Measurements from ENCODE around the gene LILRB3. TPM values are rescaled to one million over a fixed set of nuclear protein-coding genes. Genes with fewer than 3 reads are reported as not detected.

Gene LILRB3
- total and polyA plus RNA-seq, 7 donors = 4.2 to 19.3 (median 12.5) TPM

GRCh38 chr19:54206030-54206830, 16.6 kb downstream of the LILRB3 start:
- peaks cover 0 to 91% (median 77%) of the 10 kb centered on the region in 4 donors for H3K4me1 ChIP-seq
- TF ChIP-seq POLR2A (IDR thresholded peaks at IDR 0.05) = no peak
- no peak for TF ChIP-seq EP300 (IDR thresholded peaks at IDR 0.05)
- TF ChIP-seq POLR2AphosphoS5 (IDR thresholded peaks at IDR 0.05) = no peak
- TF ChIP-seq, protein P1, sequence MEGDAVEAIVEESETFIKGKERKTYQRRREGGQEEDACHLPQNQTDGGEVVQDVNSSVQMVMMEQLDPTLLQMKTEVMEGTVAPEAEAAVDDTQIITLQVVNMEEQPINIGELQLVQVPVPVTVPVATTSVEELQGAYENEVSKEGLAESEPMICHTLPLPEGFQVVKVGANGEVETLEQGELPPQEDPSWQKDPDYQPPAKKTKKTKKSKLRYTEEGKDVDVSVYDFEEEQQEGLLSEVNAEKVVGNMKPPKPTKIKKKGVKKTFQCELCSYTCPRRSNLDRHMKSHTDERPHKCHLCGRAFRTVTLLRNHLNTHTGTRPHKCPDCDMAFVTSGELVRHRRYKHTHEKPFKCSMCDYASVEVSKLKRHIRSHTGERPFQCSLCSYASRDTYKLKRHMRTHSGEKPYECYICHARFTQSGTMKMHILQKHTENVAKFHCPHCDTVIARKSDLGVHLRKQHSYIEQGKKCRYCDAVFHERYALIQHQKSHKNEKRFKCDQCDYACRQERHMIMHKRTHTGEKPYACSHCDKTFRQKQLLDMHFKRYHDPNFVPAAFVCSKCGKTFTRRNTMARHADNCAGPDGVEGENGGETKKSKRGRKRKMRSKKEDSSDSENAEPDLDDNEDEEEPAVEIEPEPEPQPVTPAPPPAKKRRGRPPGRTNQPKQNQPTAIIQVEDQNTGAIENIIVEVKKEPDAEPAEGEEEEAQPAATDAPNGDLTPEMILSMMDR (IDR thresholded peaks at IDR 0.05) = no peak
- no peaks in the 10 kb centered on the region for H3K27me3 ChIP-seq
- peaks cover 31 to 72% (median 45%) of the 10 kb centered on the region in 4 donors for H3K36me3 ChIP-seq
- no peak for DNase-seq
- WGBS, 2 donors = 86 to 91% methylated on average over 27 of the region's 27 CpGs
- peak overlapping the region in 3 of 4 donors; percentile 39 to 66 (median 61) for H3K27ac ChIP-seq
- H3K9me3 ChIP-seq = no peaks in the 10 kb centered on the region
- intact Hi-C loops (cut with DNase I) = loop anchor here (10.0 kb wide), 1 partner anchor 259 kb away; the partner anchor contains the start of gene LENG9
- H3K4me3 ChIP-seq = no peak overlapping the region

DNA sequence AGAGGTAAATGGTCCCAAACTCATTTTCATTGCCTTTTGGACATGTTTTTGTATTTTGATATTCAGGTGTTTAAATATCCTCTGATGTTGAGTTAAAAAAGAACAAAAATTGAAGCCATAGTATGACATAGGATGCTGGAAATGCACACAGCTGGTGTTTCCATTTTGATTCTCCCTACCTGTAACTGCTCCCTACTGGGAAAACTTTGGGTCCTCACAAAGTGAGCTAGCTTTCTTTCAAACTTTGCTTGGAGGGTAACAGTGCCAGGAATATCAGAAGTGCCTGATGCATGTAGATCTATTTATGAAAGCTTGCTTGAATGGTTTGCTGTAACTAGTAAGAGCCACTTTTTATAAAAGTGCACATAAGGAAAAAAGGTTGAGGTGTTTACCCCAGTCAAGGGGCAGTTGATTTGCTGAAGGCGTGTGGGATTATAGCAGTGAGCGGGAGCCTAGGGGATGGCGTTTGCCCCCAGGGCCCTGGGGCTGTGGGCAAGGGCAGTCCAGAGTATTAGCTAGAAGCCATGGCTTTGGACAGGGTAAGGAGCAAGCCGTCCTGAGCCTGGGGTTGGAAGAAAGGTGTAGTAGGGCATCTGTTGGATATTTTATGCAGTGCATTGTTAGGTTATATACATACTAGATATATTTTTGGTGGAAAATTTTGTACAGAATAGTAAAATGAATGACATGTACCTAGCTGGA, 17.9 kb downstream of the LILRB3 start:
- H3K4me1 ChIP-seq = peaks cover 0 to 92% (median 74%) of the 10 kb centered on the region in 4 donors
- no peak for DNase-seq
- H3K9me3 ChIP-seq = no peaks in the 10 kb centered on the region
- TF ChIP-seq, protein P1 (IDR thresholded peaks at IDR 0.05) = no peak
- TF ChIP-seq EP300 (IDR thresholded peaks at IDR 0.05) = no peak
- no peak for TF ChIP-seq POLR2AphosphoS5 (IDR thresholded peaks at IDR 0.05)
- no peak for TF ChIP-seq POLR2A (IDR thresholded peaks at IDR 0.05)
- intact Hi-C loops (cut with DNase I) = loop anchor here (5.0 to 10.0 kb wide), 2 partner anchors 43 to 260 kb away; partner anchors contain the start of gene LENG9
- no peaks in the 10 kb centered on the region for H3K27me3 ChIP-seq
- peaks cover 31 to 72% (median 45%) of the 10 kb centered on the region in 4 donors for H3K36me3 ChIP-seq
- WGBS, 2 donors = 80 to 83% methylated on average over 4 of the region's 4 CpGs
- H3K4me3 ChIP-seq = no peak overlapping the region
- no peak overlapping the region for H3K27ac ChIP-seq

- 15 to 52% methylated on average over 9 of the region's 9 CpGs for WGBS, 2 donors
- H3K4me3 ChIP-seq = peak overlapping the region in 1 of 4 donors; percentile 8
These were observed 19.6 kb downstream of the LILRB3 start for GRCh38 chr19:54203151-54203611.

GRCh38 chr19:54201980-54202379, 20.8 kb downstream of the LILRB3 start:
- H3K9me3 ChIP-seq = no peaks in the 10 kb centered on the region
- H3K36me3 ChIP-seq = peaks cover 21 to 56% (median 33%) of the 10 kb centered on the region in 4 donors
- H3K27me3 ChIP-seq = no peaks in the 10 kb centered on the region
- intact Hi-C loops (cut with DNase I) = loop anchor here (5.0 to 10.0 kb wide), 2 partner anchors 40 to 263 kb away; partner anchors contain the start of gene LENG9
- H3K4me1 ChIP-seq = peaks cover 0 to 63% (median 56%) of the 10 kb centered on the region in 4 donors
- 53 to 65% methylated on average over 13 of the region's 13 CpGs for WGBS, 2 donors
- DNase-seq = no peak
- TF ChIP-seq POLR2A (IDR thresholded peaks at IDR 0.05) = no peak
- H3K4me3 ChIP-seq = peak overlapping the region in 3 of 4 donors; percentile 60 to 64 (median 64)
- H3K27ac ChIP-seq = peak overlapping the region in 3 of 4 donors; percentile 90 to 96 (median 93)

More at GRCh38 chr19:54203151-54203611, 19.6 kb downstream of the LILRB3 start:
- no peaks in the 10 kb centered on the region for H3K27me3 ChIP-seq
- TF ChIP-seq EP300 (IDR thresholded peaks at IDR 0.05) (no peak), POLR2A (IDR thresholded peaks at IDR 0.05) (no peak), POLR2AphosphoS5 (IDR thresholded peaks at IDR 0.05) (no peak)
- TF ChIP-seq, protein P1 (IDR thresholded peaks at IDR 0.05) = no peak
- intact Hi-C loops (cut with DNase I) = loop anchor here (5.0 to 10.0 kb wide), 2 partner anchors 41 to 262 kb away; partner anchors contain the start of gene LENG9
- H3K4me1 ChIP-seq = peaks cover 0 to 75% (median 59%) of the 10 kb centered on the region in 4 donors
- no peak for DNase-seq
- peaks cover 31 to 68% (median 45%) of the 10 kb centered on the region in 4 donors for H3K36me3 ChIP-seq
- H3K27ac ChIP-seq = no peak overlapping the region
- no peaks in the 10 kb centered on the region for H3K9me3 ChIP-seq

All from sigmoid colon (tissue), 7 donors.